Stimulated activated naive CD8-positive, alpha-beta T cell treated with anti-CD3 and anti-CD28 coated beads, Interleukin-15, Interleukin-2, amounts not matched to agents 100 ng/mL and 50 ng/mL, for 24 hours (primary cell): ENCODE measurements around the gene TULP4.
A peak's percentile ranks its signal among the peaks of the same experiment; 100 is the strongest.
"Not testable (repeated sequence)": the region's sequence is repeated elsewhere in the genome, so short reads cannot be mapped to it uniquely, and the experiment has no call there.

Experiments used
- H3K27ac Mint-ChIP-seq: one replicate; pipeline ENCODE4 v1.8.0; 2021; ENCODE audit warnings: mild to moderate bottlenecking, mixed read lengths
- H3K27me3 Mint-ChIP-seq: one replicate; pipeline ENCODE4 v1.8.0; 2021; ENCODE audit warnings: mixed read lengths
- H3K36me3 Mint-ChIP-seq: one replicate; pipeline ENCODE4 v1.8.0; 2021; ENCODE audit warnings: low read depth, mixed read lengths
- H3K4me1 Mint-ChIP-seq: one replicate; pipeline ENCODE4 v1.8.0; 2021; ENCODE audit warnings: low read depth, mixed read lengths
- H3K4me3 Mint-ChIP-seq: one replicate; pipeline ENCODE4 v1.8.0; 2021; ENCODE audit warnings: mild to moderate bottlenecking, mixed read lengths
- H3K9me3 Mint-ChIP-seq: one replicate; pipeline ENCODE4 v1.8.0; 2021; ENCODE audit warnings: mixed read lengths

TULP4 gene

DNA sequence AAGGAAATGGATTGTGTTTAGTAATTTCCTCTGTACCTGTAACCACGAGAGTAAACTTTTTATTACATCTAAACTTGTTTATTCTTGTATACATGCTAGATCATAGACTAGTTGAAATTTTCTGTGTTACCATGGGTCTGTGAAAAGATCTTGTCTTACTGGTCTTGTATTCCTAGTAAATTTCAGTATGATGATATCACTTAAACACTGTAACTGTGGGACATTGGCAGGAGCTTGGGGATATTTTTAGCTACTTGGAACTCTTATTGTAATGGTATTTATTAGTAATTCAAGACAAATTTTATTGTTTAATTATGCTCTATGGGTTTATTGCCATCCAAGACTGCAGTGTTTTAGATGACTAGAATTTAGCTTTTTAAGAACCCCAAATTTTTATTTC, 25.9 kb upstream of the TULP4 start:
- Mint-ChIP-seq H3K36me3 (no peaks in the 10 kb centered on the region), H3K27me3 (no peaks in the 10 kb centered on the region), H3K27ac (no peak overlapping the region), H3K4me1 (peaks cover 52% of the 10 kb centered on the region), H3K9me3 (no peaks in the 10 kb centered on the region), H3K4me3 (no peak overlapping the region)

DNA sequence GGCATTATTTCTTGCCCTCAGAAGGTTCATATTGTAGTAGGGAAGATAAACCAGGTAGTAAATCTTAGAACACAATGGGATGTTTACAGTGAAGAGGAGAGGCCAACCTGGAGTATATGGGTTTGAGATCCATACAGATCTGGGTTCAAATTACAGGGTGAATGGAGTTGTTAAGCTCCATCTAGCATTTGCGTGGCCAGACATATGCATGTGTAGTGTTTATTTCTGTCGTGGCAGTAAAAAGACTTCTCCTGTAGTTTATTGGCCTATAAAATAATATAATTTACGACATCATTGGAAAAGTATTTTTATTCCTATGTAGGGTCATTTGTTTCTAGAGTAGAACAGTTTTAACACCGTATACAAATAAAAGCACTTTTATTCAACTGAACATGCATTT, 25.2 kb upstream of the TULP4 start:
- no peak overlapping the region for H3K27ac Mint-ChIP-seq
- no peaks in the 10 kb centered on the region for H3K9me3 Mint-ChIP-seq
- H3K4me1 Mint-ChIP-seq, result peaks cover 58% of the 10 kb centered on the region
- no peak overlapping the region for H3K4me3 Mint-ChIP-seq
- no peaks in the 10 kb centered on the region for H3K27me3 Mint-ChIP-seq
- H3K36me3 Mint-ChIP-seq, result no peaks in the 10 kb centered on the region

DNA sequence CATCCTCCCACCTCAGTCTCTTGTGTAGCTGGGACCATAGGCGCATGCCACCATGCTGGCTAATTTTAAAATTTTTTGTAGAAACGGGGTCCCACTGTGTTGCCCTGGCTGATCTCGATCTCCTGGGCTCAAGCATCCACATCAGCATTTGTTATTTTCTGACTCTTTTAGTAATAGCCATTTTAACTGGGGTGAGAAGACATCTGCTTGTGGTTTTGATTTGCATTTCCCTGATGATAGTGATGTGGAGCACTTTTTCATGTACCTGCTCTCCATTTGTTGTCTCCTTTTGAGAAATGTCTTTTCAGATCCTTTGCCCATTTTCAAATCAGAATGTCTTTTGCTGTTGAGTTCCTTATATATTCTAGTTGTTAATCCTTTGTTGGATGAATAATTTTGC, 22.2 kb upstream of the TULP4 start:
- Mint-ChIP-seq H3K4me1 (peaks cover 49% of the 10 kb centered on the region), H3K9me3 (no peaks in the 10 kb centered on the region), H3K36me3 (peaks cover 7% of the 10 kb centered on the region), H3K27ac (peak overlapping the region; percentile 72), H3K4me3 (peak overlapping the region; percentile 72), H3K27me3 (no peaks in the 10 kb centered on the region)

DNA sequence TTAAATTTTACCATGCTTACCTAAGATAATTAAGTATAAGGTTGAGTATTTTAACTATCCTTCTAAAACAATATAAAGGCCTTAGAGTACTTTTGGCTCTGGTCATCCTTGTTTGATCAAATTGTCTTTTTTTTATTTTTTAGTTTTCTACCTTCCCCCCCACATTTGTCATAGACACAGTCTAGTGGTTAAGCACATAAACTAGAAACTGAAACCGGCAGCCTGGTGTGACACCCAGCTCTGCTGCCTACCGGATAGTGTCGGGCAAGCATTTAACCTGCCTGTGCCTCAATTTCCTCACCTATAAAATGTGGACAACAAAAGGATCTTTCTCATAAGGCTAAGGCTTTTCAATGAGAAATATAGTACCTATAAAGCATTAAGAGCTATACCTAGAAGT, 21.6 kb upstream of the TULP4 start:
- peak overlapping the region; percentile 72 for H3K4me3 Mint-ChIP-seq
- H3K4me1 Mint-ChIP-seq, result peaks cover 48% of the 10 kb centered on the region
- H3K36me3 Mint-ChIP-seq, result peaks cover 8% of the 10 kb centered on the region
- H3K9me3 Mint-ChIP-seq, result no peaks in the 10 kb centered on the region
- H3K27me3 Mint-ChIP-seq, result no peaks in the 10 kb centered on the region
- H3K27ac Mint-ChIP-seq, result peak overlapping the region; percentile 72

DNA sequence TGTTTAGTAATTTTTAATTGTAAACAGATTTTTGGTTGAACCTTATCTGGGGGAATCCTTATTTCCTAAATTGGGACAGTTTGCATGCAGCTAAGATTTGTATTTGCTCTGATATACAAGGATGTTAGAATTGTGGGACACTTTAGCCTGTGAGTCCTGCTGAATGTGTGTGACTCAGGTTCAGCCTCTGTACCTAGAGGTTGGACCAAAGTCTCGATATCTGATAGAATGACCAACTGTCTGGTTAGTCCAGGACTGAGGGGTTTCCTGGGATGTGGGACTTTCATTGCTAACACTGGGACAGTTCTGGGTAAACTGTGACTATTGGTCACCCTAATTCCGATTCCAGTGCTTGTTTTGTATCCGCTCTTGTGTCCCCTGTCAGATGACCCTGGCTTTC, 20.2 kb upstream of the TULP4 start:
- no peak overlapping the region for H3K27ac Mint-ChIP-seq
- peaks cover 8% of the 10 kb centered on the region for H3K9me3 Mint-ChIP-seq
- peaks cover 20% of the 10 kb centered on the region for H3K36me3 Mint-ChIP-seq
- peaks cover 40% of the 10 kb centered on the region for H3K4me1 Mint-ChIP-seq
- no peaks in the 10 kb centered on the region for H3K27me3 Mint-ChIP-seq
- H3K4me3 Mint-ChIP-seq, result no peak overlapping the region

DNA sequence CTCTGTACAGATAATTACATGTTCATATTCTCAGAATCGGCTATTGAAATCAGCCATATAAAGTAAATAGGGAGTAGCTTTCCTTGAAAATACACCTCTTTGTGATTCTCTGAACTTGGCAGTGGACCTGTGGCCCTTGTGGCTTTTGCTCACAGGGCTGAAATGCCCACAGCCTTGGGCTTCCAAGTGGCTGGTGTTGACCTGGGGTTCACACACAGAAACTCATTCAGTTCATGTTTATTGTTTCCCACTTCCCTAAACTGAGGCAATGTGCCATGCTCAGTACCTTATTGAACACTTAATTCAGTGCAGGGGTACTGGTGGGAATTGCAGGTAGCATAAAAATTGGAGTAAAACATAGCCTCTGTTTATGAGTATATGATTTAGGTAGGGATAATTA, 19.1 kb upstream of the TULP4 start:
- H3K4me3 Mint-ChIP-seq, result no peak overlapping the region
- peaks cover 40% of the 10 kb centered on the region for H3K4me1 Mint-ChIP-seq
- peaks cover 31% of the 10 kb centered on the region for H3K36me3 Mint-ChIP-seq
- H3K27ac Mint-ChIP-seq, result no peak overlapping the region
- no peaks in the 10 kb centered on the region for H3K27me3 Mint-ChIP-seq
- peaks cover 11% of the 10 kb centered on the region for H3K9me3 Mint-ChIP-seq

DNA sequence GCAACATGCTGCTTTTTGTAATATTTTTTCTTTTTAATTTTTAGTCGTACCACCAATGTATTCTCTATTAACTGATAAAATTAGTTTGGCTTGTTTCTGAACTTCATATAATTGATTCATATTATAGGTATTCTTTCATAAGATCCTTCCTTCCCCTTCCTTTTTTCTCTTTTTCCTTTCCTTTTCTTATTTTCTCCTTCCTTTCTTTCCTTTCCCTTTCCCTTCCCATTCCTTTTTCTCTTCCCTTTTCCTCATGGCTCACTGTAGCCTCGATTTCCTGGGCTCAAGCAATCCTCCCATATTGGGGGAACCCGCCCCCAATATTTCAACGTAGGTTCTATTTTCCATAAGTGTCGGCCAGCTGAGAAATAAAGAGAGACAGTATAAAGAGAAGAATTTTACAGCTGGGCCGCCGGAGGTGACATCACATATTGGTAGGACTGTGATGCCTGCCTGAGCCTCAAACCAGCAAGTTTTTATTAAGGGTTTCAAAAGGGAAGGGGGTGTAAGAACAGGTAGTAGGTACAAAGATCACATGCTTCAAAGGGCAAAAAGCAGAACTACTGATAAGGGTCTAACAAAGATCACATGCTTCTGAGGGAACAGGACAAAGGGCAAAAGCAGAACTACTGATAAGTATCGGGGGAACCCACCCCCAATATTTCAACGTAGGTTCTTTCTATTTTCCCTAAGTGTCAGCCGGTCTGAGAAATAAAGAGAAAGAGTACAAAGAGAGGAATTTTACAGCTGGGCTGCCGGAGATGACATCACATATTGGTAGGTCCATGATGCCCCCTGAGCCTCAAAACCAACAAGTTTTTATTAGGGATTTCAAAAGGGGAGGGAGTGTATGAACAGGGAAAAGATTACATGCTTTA, 16.1 kb upstream of the TULP4 start:
- H3K27ac Mint-ChIP-seq, H3K4me3 Mint-ChIP-seq, H3K27me3 Mint-ChIP-seq: not testable (repeated sequence)
- Mint-ChIP-seq H3K9me3 (peaks cover 14% of the 10 kb centered on the region), H3K4me1 (peaks cover 22% of the 10 kb centered on the region), H3K36me3 (peaks cover 39% of the 10 kb centered on the region)

DNA sequence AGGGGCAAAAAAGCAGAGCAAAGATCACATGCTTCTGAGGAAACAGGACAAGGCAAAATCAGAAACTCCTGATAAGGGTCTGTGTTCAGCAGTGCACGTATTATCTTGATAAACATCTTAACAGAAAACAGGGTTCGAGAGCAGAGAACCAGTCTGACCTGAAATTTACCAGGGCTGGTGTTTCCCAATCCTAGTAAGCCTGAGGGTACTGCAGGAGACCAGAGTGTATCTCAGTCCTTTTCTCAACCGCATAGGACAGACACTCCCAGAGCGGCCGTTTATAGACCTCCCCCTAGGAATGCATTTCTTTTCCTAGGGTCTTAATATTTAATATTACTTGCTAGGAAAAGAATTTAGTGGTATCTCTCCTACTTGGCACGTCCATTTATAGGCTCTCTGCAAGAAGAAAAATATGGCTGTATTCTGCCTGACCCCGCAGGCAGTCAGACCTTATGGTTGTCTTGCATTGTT, 15.4 kb upstream of the TULP4 start:
- peaks cover 39% of the 10 kb centered on the region for H3K36me3 Mint-ChIP-seq
- not testable (repeated sequence) for H3K27me3 Mint-ChIP-seq, H3K4me3 Mint-ChIP-seq, H3K27ac Mint-ChIP-seq
- peaks cover 16% of the 10 kb centered on the region for H3K4me1 Mint-ChIP-seq
- peaks cover 14% of the 10 kb centered on the region for H3K9me3 Mint-ChIP-seq

DNA sequence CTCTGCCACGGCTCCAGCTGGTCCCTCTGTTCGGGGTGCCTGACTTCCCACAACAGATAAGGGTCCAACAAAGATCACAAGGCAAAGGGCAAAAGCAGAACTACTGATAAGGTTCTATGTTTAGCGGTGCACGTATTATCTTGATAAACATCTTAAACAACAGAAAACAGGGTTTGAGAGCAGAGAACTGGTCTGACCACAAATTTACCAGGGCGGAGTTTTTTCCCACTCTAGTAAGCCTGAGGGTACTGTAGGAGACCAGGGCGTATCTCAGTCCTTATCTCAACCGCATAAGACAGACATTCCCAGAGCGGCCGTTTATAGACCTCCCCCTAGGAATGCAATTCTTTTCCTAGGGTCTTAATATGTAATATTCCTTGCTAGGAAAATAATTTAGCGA, 14.6 kb upstream of the TULP4 start:
- not testable (repeated sequence) for H3K4me3 Mint-ChIP-seq, H3K4me1 Mint-ChIP-seq, H3K27ac Mint-ChIP-seq, H3K27me3 Mint-ChIP-seq
- Mint-ChIP-seq H3K9me3 (peaks cover 14% of the 10 kb centered on the region), H3K36me3 (peaks cover 39% of the 10 kb centered on the region)

DNA sequence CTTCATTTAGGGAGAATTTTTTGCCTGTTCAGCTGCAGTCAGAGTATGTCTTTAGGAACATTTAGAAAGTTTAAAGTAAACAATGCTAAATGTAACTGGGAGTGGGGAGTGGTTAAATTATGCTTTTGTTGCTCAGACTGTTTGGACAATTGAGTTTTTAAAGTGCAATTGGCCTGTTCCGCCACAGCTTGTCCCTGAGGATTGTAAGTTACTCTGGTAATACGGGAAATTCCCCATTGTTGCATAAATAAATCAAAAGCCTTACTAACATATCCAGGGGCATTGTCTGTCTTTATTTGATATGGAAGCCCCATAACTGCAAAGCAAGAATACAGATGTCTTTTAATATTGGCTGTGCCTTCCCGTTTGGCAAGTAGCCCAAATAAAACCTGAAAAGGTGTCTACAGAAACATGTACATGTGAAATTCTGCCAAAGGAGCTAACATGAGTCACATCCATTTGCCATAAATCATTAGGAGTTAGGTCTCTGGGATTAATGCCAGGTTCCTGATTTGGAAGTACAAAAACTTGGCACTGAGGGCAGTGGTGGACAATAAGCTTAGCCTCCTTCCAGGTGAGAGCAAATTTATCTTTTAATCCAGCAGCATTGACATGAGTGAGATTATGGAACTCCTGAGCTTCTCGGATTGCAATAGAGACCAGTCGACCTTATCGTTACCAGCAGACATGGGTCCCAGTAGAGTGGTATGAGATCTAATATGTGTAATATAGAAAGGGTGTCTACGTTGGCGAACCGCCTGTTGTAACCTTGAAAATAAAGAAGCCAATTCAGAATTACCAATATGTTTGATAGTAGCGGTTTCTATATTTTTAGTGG, 11.7 kb upstream of the TULP4 start:
- peaks cover 31% of the 10 kb centered on the region for H3K36me3 Mint-ChIP-seq
- peaks cover 14% of the 10 kb centered on the region for H3K9me3 Mint-ChIP-seq
- H3K4me1 Mint-ChIP-seq, H3K27me3 Mint-ChIP-seq, H3K27ac Mint-ChIP-seq, H3K4me3 Mint-ChIP-seq: not testable (repeated sequence)

DNA sequence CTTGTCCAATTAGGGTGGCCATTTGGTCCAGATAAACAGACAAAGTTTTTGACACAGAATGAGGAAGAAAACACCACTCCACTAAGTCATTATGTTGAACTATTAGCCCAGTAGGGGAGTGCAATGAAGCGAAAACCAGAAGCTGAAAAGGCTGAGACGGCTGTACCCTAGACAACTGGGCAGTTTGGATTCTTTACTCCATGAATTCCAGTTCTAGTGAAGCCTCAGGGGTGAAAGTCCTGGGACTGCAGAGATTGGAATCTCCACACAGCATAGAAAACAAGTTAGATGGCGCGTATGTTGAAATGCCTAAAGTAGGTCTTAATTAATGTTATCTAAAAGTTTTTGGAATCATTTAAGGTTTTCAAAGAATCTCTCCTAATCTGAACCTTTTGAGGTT, 10.7 kb upstream of the TULP4 start:
- H3K36me3 Mint-ChIP-seq, result peaks cover 28% of the 10 kb centered on the region
- H3K4me3 Mint-ChIP-seq, H3K4me1 Mint-ChIP-seq, H3K27ac Mint-ChIP-seq, H3K27me3 Mint-ChIP-seq, H3K9me3 Mint-ChIP-seq: not testable (repeated sequence)

DNA sequence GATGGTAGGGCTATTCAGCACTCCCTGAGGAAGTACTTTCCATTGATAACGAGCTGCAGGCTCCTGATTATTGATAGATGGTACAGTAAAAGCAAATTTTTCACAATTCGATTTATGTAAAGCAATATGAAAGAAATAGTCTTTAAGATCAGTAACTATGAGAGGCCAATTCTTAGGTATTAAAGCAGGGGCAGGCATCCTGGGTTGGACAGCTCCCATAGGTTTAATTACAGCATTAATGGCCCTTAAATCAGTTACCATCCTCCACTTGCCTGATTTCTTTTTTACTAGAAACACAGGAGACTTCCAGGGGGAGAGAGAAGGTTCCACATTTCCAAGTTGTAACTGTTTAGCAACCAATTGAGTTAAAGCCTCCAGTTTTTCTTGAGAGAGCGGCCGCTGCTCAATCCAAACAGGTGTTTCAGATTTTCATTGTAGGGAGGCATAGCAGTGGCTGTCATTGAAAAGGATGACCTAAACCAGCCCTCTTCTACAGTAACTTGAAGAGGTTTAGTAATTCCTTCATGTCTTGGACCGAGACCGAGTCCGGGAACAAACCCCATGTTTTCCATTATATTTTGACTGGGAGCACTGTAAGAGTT, 10.0 kb upstream of the TULP4 start:
- not testable (repeated sequence) for H3K4me1 Mint-ChIP-seq, H3K27ac Mint-ChIP-seq, H3K4me3 Mint-ChIP-seq, H3K9me3 Mint-ChIP-seq, H3K27me3 Mint-ChIP-seq
- H3K36me3 Mint-ChIP-seq, result peaks cover 23% of the 10 kb centered on the region

DNA sequence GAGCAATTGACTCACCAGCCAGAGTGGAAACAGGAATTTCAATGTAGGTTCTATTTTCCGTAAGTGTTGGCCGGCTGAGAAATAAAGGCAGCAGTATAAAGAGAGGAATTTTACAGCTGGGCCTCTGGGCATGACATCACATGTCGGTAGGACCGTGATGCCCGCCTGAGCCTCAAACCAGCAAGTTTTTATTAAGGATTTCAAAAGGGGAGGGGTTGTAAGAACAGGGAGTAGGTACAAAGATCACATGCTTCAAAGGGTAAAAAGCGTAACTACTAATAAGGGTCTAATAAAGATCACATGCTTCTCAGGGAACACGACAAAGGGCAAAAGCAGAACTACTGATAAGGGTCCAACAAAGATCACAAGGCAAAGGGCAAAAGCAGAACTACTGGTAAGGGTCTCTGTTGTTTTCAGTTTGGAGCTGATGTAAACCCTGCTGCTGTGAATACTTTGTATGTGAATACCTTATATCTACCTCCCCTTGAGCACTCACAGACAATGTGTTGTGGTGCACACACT, 9.0 kb upstream of the TULP4 start:
- Mint-ChIP-seq H3K9me3 (peaks cover 3% of the 10 kb centered on the region), H3K4me1 (no peaks in the 10 kb centered on the region), H3K27ac (no peak overlapping the region), H3K36me3 (peaks cover 13% of the 10 kb centered on the region), H3K4me3 (no peak overlapping the region), H3K27me3 (no peaks in the 10 kb centered on the region)

DNA sequence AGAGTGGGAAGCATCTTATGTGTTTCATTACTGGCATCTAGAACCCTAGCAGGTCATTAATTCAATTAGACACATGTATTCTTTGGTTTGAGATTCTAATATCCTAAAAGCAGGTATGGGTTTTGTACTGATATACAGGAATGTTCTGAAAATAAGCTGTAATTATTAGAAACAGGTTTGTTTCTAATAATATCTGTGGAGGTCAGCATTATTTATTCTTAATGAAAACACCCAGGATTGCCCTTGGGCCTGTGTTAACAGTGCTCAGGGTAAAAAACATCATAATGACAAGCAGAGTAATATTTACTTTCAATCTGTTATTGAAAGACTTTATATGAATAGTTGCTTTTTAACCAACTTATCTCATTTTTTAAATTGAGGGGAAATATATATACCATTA, 8.0 kb upstream of the TULP4 start:
- Mint-ChIP-seq H3K9me3 (no peaks in the 10 kb centered on the region), H3K36me3 (peaks cover 7% of the 10 kb centered on the region), H3K4me3 (no peak overlapping the region), H3K27ac (no peak overlapping the region), H3K27me3 (no peaks in the 10 kb centered on the region), H3K4me1 (no peaks in the 10 kb centered on the region)

DNA sequence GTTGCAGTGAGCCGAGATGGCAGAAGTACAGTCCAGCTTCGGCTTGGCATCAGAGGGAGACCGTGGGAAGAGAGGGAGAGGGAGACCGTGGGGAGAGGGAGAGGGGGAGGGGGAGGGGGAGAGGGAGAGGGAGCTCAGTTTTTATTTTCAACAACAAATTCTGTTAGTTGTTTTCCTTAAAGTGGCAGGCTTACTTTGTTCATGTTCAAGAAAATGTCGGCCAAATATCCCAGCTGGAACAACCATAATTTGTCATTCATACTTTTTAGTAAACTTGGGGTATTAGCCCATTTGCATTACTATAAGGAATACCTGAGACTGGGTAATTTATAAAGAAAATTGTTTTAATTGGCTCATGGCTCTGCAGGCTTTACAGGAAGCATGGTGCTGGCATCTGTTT, 2.5 kb upstream of the TULP4 start:
- Mint-ChIP-seq H3K27ac (no peak overlapping the region), H3K4me1 (no peaks in the 10 kb centered on the region), H3K4me3 (no peak overlapping the region), H3K27me3 (no peaks in the 10 kb centered on the region), H3K9me3 (no peaks in the 10 kb centered on the region), H3K36me3 (peaks cover 43% of the 10 kb centered on the region)
